GM06990 (cell line): ENCODE data around the gene IPPK.
"Not testable (repeated sequence)": the region's sequence is repeated elsewhere in the genome, so short reads cannot be mapped to it uniquely, and the experiment has no call there.

ENCODE experiments used
- DNase-seq: peaks from one replicate; pipeline ENCODE4 v3.0.0-alpha.2; 2011; ENCODE audit not compliant: insufficient read length; ENCODE audit errors: extremely low read depth
- H3K27me3 ChIP-seq: replicated peaks from 2 replicates; pipeline ENCODE4 v1.6.0; 2011; ENCODE audit warnings: low read length; ENCODE audit not compliant: control insufficient read depth, insufficient read depth
- H3K36me3 ChIP-seq: 2 replicates; pipeline ENCODE4 v1.5.1; 2011; ENCODE audit warnings: low read length; ENCODE audit not compliant: control insufficient read depth, insufficient read depth
- H3K4me3 ChIP-seq: replicated peaks from 2 replicates; pipeline ENCODE4 v1.5.1; 2011; ENCODE audit warnings: low read depth, mild to moderate bottlenecking, control low read depth, low read length
- TF ChIP-seq, protein P1 (sequence below): IDR thresholded peaks from 2 replicates; pipeline ENCODE4 v1.5.1; 2011; ENCODE audit warnings: low read length, control low read depth, mild to moderate bottlenecking, inconsistent platforms; ENCODE audit not compliant: insufficient read depth, poor library complexity, severe bottlenecking

The IPPK gene

DNA sequence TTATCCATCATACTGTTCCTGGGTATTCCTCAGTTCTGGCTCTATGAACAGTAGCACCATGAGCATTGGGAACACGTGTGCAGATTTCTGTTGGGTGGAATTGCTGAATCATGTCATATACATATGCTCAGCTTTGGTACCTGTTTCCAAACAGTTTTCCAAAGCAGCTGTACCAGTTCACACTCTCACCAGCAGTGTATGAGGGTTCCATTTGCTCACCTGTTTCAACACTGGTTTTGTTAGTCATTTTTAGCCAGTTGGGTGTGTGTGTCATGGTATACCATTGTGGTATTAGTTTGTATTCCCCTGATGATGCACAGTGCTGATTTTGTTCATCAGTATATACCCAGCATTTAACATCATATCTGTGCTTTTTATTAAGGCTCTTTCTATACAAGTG is 77.4 kb downstream of the IPPK start:
- Histone ChIP-seq H3K27me3 (no peaks in the 10 kb centered on the region), H3K4me3 (no peak overlapping the region), H3K36me3 (no peaks in the 10 kb centered on the region)
- TF ChIP-seq, protein P1, sequence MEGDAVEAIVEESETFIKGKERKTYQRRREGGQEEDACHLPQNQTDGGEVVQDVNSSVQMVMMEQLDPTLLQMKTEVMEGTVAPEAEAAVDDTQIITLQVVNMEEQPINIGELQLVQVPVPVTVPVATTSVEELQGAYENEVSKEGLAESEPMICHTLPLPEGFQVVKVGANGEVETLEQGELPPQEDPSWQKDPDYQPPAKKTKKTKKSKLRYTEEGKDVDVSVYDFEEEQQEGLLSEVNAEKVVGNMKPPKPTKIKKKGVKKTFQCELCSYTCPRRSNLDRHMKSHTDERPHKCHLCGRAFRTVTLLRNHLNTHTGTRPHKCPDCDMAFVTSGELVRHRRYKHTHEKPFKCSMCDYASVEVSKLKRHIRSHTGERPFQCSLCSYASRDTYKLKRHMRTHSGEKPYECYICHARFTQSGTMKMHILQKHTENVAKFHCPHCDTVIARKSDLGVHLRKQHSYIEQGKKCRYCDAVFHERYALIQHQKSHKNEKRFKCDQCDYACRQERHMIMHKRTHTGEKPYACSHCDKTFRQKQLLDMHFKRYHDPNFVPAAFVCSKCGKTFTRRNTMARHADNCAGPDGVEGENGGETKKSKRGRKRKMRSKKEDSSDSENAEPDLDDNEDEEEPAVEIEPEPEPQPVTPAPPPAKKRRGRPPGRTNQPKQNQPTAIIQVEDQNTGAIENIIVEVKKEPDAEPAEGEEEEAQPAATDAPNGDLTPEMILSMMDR, result no peak
- no peak for DNase-seq

- Histone ChIP-seq H3K36me3 (no peaks in the 10 kb centered on the region), H3K27me3 (no peaks in the 10 kb centered on the region)
- no peak for DNase-seq
These were observed 79.6 kb downstream of the IPPK start for GRCh38 chr9:92590377-92590776.

GRCh38 chr9:92589923-92590322 is 80.0 kb downstream of the IPPK start:
- H3K36me3 ChIP-seq, result no peaks in the 10 kb centered on the region
- DNase-seq, result no peak
- H3K27me3 ChIP-seq, result no peaks in the 10 kb centered on the region
- TF ChIP-seq, protein P1, result no peak
- no peak overlapping the region for H3K4me3 ChIP-seq

More at GRCh38 chr9:92590377-92590776, 79.6 kb downstream of the IPPK start:
- H3K4me3 ChIP-seq, result no peak overlapping the region
- TF ChIP-seq, protein P1, result no peak

GRCh38 chr9:92576175-92576574 is 93.8 kb downstream of the IPPK start:
- no peak for DNase-seq
- no peaks in the 10 kb centered on the region for H3K27me3 ChIP-seq
- no peaks in the 10 kb centered on the region for H3K36me3 ChIP-seq
- TF ChIP-seq, protein P1, result no peak
- H3K4me3 ChIP-seq, result no peak overlapping the region

GRCh38 chr9:92573612-92574011 is 96.3 kb downstream of the IPPK start:
- not testable (repeated sequence) for H3K4me3 ChIP-seq, H3K27me3 ChIP-seq, DNase-seq, H3K36me3 ChIP-seq

GRCh38 chr9:92571871-92572270 is 98.1 kb downstream of the IPPK start:
- H3K27me3 ChIP-seq, DNase-seq, H3K36me3 ChIP-seq, H3K4me3 ChIP-seq: not testable (repeated sequence)

DNA sequence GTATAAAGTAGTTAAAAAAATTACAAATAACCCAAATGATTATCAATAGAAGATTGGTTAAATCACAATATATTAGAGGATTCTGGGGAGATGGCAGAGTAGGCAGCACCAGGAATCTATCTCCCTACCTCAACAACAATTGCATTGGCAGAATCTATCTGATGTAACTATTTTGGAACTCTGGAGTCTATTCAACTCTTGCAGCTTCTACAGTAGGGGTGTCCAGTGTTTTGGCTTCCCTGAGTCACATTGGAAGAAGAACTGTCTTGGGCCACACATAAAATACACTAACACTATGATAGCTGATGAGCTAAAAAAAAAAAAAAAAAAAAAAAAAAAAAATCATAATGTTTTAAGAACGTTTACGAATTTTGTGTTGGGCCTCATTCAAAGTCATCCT is 104.9 kb downstream of the IPPK start:
- TF ChIP-seq, protein P1, result no peak
- no peak overlapping the region for H3K4me3 ChIP-seq
- no peaks in the 10 kb centered on the region for H3K36me3 ChIP-seq
- no peak for DNase-seq
- no peaks in the 10 kb centered on the region for H3K27me3 ChIP-seq
